ENCODE results near the gene AGK. TPM values are rescaled to one million over a fixed set of nuclear protein-coding genes. Genes with fewer than 3 reads are reported as not detected.

AGK gene
- total and polyA plus RNA-seq, 4 donors = 7.2 to 13.6 (median 8.9) TPM

DNA sequence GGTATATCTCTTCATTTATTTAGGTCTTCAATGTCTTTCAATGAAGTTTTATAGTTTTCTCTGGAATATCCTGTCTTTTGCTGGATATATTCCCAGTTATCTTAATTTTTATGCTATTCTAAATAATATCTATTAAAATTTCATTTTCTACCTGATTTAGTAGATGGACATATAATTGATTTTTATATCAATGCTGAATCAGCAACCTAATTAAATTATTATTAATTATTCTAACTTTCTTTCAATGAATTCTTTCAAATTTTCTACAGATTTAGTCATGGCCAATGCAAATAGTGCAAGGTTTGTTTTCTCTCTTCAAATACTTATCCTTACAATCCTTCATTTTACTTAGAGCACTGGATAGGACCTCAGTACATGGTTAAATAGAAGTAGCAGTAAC lies 94.0 kb downstream of the AGK start:
- TF ChIP-seq, protein P1, sequence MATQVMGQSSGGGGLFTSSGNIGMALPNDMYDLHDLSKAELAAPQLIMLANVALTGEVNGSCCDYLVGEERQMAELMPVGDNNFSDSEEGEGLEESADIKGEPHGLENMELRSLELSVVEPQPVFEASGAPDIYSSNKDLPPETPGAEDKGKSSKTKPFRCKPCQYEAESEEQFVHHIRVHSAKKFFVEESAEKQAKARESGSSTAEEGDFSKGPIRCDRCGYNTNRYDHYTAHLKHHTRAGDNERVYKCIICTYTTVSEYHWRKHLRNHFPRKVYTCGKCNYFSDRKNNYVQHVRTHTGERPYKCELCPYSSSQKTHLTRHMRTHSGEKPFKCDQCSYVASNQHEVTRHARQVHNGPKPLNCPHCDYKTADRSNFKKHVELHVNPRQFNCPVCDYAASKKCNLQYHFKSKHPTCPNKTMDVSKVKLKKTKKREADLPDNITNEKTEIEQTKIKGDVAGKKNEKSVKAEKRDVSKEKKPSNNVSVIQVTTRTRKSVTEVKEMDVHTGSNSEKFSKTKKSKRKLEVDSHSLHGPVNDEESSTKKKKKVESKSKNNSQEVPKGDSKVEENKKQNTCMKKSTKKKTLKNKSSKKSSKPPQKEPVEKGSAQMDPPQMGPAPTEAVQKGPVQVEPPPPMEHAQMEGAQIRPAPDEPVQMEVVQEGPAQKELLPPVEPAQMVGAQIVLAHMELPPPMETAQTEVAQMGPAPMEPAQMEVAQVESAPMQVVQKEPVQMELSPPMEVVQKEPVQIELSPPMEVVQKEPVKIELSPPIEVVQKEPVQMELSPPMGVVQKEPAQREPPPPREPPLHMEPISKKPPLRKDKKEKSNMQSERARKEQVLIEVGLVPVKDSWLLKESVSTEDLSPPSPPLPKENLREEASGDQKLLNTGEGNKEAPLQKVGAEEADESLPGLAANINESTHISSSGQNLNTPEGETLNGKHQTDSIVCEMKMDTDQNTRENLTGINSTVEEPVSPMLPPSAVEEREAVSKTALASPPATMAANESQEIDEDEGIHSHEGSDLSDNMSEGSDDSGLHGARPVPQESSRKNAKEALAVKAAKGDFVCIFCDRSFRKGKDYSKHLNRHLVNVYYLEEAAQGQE (IDR thresholded peaks at IDR 0.05) = no peak
- no peak for TF ChIP-seq FOXA2 (IDR thresholded peaks at IDR 0.05)
- TF ChIP-seq HNF4G (IDR thresholded peaks at IDR 0.05) = no peak
- TF ChIP-seq SP1 (IDR thresholded peaks at IDR 0.05) = no peak
- no peak for TF ChIP-seq HNF4A (conservative IDR thresholded peaks at IDR 0.05)
- TF ChIP-seq JUND (IDR thresholded peaks at IDR 0.05) = no peak
- no peak for TF ChIP-seq GABPA (IDR thresholded peaks at IDR 0.05 in 1 of 2, conservative IDR thresholded peaks at IDR 0.05 in 1 of 2)
- no peak for TF ChIP-seq NR2F2 (IDR thresholded peaks at IDR 0.05)
- Histone ChIP-seq H3K4me3 (ENCODE audit: low read depth in 1 of 3, low read length in 3 of 3) (no peak overlapping the region), H3K36me3 (ENCODE audit: control insufficient read depth in 4 of 4, insufficient read depth in 3 of 4, low read depth in 1 of 4, low read length in 3 of 4) (peaks cover under 1 to 8% (median 4%) of the 10 kb centered on the region in 4 donors), H3K9me3 (ENCODE audit: control insufficient read depth in 4 of 4, low read length in 3 of 4) (no peaks in the 10 kb centered on the region), H3K27me3 (ENCODE audit: control insufficient read depth in 4 of 4, insufficient read depth in 4 of 4, low read length in 3 of 4) (no peaks in the 10 kb centered on the region), H3K27ac (ENCODE audit: low read depth in 1 of 2, low read length in 2 of 2) (no peak overlapping the region), H3K9ac (ENCODE audit: low read depth in 1 of 2, low read length in 2 of 2) (no peak overlapping the region), H3K4me1 (ENCODE audit: control insufficient read depth in 4 of 4, insufficient read depth in 4 of 4, low read length in 3 of 4) (no peaks in the 10 kb centered on the region)
- no peak for DNase-seq (ENCODE audit: low spot score)

DNA sequence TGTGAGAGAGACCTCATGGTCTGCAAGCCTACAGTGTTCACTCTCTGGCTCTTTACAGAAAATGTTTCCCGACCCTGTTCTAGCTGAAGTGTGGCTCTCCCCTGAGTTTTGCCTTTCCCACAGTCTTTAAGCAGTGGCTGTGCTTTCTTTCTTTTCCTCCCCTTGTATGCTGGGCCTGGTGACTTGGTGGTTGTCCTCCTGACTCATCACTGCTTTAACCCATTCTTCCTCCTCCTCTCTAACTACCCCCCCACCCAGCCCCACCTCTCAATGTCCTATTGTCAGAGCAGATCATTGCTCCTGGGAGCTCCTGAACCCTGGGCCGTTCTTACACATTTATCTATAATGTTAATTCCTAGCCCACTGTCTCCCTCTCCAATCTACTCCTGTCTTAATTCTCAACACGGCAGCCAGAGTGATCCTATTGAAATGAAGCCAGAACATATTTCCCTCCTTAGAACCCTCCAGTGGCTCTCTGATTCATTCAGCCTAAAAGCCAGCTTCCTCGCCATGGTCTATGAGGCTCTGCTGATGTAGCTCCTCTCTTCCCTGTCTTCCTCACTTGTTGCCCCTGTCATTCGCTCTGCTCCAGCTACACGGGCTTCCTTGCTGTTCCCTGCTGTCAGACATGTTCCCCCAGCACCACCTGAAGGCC lies 95.7 kb downstream of the AGK start:
- 92% methylated on average over 6 of the region's 6 CpGs for WGBS
- peaks cover 0 to 6% (median 2%) of the 10 kb centered on the region in 4 donors for H3K36me3 ChIP-seq (ENCODE audit: control insufficient read depth in 4 of 4, insufficient read depth in 3 of 4, low read depth in 1 of 4, low read length in 3 of 4)
- no peak overlapping the region for H3K27ac ChIP-seq (ENCODE audit: low read depth in 1 of 2, low read length in 2 of 2)
- no peaks in the 10 kb centered on the region for H3K4me1 ChIP-seq (ENCODE audit: control insufficient read depth in 4 of 4, insufficient read depth in 4 of 4, low read length in 3 of 4)
- no peak for TF ChIP-seq EGR1 (IDR thresholded peaks at IDR 0.05; ENCODE audit: low read depth in 2 of 2)
- no peak for TF ChIP-seq GABPA (IDR thresholded peaks at IDR 0.05 in 1 of 2, conservative IDR thresholded peaks at IDR 0.05 in 1 of 2)
- no peak for TF ChIP-seq SP1 (IDR thresholded peaks at IDR 0.05)
- TF ChIP-seq HNF4A (conservative IDR thresholded peaks at IDR 0.05) = no peak
- TF ChIP-seq JUND (IDR thresholded peaks at IDR 0.05) = no peak
- TF ChIP-seq FOXA1 (IDR thresholded peaks at IDR 0.05) = no peak
- TF ChIP-seq RAD21 (IDR thresholded peaks at IDR 0.05) = no peak
- TF ChIP-seq, protein P2, sequence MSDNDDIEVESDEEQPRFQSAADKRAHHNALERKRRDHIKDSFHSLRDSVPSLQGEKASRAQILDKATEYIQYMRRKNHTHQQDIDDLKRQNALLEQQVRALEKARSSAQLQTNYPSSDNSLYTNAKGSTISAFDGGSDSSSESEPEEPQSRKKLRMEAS (IDR thresholded peaks at IDR 0.05) = no peak
- TF ChIP-seq, protein P3, sequence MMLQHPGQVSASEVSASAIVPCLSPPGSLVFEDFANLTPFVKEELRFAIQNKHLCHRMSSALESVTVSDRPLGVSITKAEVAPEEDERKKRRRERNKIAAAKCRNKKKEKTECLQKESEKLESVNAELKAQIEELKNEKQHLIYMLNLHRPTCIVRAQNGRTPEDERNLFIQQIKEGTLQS (IDR thresholded peaks at IDR 0.05) = no peak
- no peak for TF ChIP-seq HNF4G (IDR thresholded peaks at IDR 0.05)
- no peak for TF ChIP-seq NR2F2 (IDR thresholded peaks at IDR 0.05)
- no peak for TF ChIP-seq TAF1 (conservative IDR thresholded peaks at IDR 0.05)
- TF ChIP-seq, protein P1 (IDR thresholded peaks at IDR 0.05) = no peak
- TF ChIP-seq RXRA (IDR thresholded peaks at IDR 0.05) = no peak
- TF ChIP-seq, protein P4, sequence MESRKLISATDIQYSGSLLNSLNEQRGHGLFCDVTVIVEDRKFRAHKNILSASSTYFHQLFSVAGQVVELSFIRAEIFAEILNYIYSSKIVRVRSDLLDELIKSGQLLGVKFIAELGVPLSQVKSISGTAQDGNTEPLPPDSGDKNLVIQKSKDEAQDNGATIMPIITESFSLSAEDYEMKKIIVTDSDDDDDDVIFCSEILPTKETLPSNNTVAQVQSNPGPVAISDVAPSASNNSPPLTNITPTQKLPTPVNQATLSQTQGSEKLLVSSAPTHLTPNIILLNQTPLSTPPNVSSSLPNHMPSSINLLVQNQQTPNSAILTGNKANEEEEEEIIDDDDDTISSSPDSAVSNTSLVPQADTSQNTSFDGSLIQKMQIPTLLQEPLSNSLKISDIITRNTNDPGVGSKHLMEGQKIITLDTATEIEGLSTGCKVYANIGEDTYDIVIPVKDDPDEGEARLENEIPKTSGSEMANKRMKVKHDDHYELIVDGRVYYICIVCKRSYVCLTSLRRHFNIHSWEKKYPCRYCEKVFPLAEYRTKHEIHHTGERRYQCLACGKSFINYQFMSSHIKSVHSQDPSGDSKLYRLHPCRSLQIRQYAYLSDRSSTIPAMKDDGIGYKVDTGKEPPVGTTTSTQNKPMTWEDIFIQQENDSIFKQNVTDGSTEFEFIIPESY (IDR thresholded peaks at IDR 0.05) = no peak
- no peak for TF ChIP-seq YY1 (IDR thresholded peaks at IDR 0.05)
- TF ChIP-seq, protein P5, sequence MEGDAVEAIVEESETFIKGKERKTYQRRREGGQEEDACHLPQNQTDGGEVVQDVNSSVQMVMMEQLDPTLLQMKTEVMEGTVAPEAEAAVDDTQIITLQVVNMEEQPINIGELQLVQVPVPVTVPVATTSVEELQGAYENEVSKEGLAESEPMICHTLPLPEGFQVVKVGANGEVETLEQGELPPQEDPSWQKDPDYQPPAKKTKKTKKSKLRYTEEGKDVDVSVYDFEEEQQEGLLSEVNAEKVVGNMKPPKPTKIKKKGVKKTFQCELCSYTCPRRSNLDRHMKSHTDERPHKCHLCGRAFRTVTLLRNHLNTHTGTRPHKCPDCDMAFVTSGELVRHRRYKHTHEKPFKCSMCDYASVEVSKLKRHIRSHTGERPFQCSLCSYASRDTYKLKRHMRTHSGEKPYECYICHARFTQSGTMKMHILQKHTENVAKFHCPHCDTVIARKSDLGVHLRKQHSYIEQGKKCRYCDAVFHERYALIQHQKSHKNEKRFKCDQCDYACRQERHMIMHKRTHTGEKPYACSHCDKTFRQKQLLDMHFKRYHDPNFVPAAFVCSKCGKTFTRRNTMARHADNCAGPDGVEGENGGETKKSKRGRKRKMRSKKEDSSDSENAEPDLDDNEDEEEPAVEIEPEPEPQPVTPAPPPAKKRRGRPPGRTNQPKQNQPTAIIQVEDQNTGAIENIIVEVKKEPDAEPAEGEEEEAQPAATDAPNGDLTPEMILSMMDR (IDR thresholded peaks at IDR 0.05; ENCODE audit: low read depth, low read length, missing input control) = no peak
- TF ChIP-seq FOXA2 (IDR thresholded peaks at IDR 0.05) = no peak
- H3K27me3 ChIP-seq (ENCODE audit: control insufficient read depth in 4 of 4, insufficient read depth in 4 of 4, low read length in 3 of 4) = no peaks in the 10 kb centered on the region
- no peak overlapping the region for H3K9ac ChIP-seq (ENCODE audit: low read depth in 1 of 2, low read length in 2 of 2)
- no peaks in the 10 kb centered on the region for H3K9me3 ChIP-seq (ENCODE audit: control insufficient read depth in 4 of 4, low read length in 3 of 4)
- no peak overlapping the region for H3K4me3 ChIP-seq (ENCODE audit: low read depth in 1 of 3, low read length in 3 of 3)
- DNase-seq (ENCODE audit: low spot score) = no peak
